LNCAP (cell line): ENCODE results near the gene TUBG2.

Experiments
- TF ChIP-seq, protein P1 (sequence below): fragments of 450-650 bp; IDR thresholded peaks from 2 replicates; pipeline ENCODE4 v1.5.1; 2017; ENCODE audit warnings: mild to moderate bottlenecking

The TUBG2 gene

DNA sequence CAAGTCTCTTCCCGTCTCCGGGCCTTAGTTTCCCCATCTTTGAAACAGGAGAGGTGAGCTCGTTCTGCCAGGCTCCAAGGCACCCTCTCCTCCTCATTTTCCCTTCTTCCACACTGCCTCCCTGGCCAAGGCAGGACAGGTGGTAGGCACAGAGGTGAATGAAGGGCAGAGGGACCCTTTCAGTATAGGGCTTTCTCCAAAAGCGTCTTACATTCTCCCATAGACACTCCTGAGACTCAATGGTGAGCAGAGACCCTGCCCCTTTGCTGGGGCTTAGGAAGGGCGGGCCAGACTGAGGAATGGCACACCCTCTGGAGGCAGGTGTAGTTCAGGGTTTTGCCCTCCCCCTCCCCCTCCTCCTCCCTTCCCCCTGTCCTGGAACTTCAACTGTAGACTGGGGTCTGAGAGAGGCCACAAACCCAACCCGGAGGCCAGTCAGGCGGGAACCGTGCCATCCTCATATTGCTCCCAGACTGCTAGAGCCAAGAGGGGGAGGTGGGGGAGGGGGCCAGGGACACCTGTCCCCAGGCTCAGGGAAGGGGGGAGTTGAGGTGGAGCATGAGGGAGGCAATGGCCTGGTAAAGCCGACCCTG is 15.8 kb downstream of the TUBG2 start:
- TF ChIP-seq, protein P1, sequence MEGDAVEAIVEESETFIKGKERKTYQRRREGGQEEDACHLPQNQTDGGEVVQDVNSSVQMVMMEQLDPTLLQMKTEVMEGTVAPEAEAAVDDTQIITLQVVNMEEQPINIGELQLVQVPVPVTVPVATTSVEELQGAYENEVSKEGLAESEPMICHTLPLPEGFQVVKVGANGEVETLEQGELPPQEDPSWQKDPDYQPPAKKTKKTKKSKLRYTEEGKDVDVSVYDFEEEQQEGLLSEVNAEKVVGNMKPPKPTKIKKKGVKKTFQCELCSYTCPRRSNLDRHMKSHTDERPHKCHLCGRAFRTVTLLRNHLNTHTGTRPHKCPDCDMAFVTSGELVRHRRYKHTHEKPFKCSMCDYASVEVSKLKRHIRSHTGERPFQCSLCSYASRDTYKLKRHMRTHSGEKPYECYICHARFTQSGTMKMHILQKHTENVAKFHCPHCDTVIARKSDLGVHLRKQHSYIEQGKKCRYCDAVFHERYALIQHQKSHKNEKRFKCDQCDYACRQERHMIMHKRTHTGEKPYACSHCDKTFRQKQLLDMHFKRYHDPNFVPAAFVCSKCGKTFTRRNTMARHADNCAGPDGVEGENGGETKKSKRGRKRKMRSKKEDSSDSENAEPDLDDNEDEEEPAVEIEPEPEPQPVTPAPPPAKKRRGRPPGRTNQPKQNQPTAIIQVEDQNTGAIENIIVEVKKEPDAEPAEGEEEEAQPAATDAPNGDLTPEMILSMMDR: no peak

DNA sequence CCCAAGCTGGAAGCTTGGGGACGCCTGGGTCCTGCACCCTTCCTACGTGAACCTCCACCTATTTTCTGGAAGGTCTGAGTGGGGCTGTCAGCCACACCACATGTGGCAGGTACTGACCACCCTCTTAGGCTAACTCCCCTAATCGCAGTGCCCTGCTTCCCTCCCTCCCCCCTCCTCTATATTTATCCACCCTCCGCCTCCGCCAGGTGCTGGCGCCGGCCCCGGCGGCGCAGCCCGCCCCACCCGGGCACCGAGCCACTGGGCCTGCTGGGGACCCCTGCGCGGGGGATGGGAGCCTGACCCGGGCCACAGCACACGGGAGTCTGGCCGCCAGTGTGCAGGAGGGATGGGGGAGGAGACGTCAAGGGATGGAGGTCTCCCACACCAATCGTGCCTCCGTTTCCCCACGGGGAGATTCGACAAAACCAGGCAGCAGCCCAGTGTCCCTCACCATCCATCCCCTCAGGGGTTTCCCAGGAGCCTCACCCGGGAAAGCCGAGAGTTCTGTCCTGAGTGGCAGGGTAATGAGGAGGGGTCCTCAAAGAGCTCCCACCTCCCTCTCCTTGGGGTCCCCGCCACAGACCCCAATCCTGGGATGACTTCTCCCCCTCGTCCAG is 16.4 kb downstream of the TUBG2 start:
- TF ChIP-seq, protein P1: no peak

DNA sequence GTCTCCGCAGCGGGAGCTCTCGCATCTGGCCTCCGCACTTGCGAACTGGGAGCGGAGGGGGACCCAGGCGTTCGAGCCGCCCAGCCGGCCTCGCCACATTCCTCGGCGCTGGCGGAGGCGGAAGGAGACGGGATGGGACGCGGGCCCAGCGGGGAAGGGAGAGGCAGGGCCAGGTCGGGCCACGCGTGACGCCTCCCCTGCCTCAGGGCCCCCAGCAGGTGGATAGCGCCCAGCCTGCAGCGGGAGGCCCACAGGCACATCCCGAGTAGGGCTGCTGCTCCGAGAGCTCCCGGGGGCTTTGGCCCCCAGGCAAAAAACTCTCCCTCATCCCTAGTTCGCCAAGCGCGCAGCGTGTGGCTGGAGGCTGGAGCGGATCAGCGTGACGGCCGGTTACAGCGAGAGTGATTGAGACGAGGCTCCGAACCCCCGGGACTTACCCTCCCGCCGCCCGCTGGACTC is 16.9 kb downstream of the TUBG2 start:
- TF ChIP-seq, protein P1: no peak

DNA sequence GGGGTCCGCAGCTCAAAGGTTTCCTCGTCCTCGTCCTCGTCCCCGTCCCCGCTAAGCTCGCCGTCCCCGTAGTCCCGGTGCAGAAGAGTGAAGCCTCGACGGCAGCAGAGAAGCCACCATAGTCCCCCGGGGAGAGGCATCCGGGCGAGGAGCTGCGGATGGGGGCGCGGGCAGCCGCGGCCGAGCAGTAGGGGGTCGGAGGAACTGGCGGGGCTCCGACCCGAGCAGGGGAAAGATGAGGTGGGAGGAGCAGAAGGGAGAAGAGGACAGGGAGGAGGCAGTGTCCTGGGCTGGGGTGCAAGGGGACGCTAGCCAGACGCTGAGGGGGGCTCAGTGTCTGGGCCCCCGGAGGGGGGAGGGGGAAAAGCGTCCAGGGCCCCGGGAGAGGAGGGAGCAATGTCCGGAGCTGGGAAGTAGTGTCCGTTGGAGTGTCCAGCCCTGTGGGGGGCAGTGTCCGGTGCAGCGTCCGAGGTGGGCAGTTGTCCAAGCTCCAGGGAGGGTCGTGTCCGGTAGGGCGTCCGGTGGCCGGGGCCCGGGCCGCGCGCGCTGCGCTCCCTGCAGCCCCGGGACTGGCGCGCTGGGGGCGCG is 17.4 kb downstream of the TUBG2 start, which contains the start of gene PLEKHH3:
PLEKHH3 (minus strand) TSS at position 571 of the 588 bp plus-strand sequence; CDS start at position 140, 431 bp downstream.
- TF ChIP-seq, protein P1: no peak

DNA sequence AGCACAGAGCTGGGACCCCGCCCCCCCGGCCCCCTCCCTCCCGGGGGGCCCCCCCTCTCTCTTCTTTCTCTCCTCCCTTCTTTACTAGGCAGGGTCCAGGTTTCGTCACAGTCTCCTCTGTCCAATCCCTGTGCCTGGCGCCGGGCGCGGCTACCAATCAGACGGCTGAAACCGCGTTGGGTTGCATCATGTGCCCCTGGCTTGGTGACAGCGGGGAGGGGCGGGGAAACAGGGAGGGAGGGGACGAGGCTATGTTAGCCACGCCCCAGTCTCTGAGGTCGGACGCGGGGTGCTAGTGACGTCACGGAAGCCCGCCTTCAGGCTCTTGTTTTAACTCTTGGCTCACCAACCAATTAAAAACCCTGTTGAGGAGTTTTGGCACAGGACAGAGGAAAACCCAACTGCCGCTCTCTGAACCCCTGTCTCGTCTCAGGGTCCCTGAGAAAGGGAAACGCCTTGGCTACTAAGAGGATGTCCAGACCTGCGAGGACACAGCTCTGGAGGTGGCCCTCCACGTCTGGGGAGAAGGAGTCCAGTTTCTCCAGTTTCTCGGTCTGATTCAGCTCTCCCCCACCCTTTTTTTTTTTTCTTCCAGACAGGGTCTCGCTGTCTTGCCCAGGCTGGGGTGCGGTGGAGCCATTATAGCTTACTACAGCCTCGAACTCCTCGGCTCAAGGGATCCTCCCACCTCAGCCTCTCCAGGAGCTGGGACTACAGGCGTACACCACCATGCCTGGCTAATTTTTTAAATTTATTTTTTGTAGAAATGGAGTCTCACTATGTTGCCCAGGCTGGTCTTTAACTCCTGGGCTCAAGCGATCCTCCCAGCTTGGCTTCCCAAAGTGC is 18.2 kb downstream of the TUBG2 start:
- TF ChIP-seq, protein P1: no peak

DNA sequence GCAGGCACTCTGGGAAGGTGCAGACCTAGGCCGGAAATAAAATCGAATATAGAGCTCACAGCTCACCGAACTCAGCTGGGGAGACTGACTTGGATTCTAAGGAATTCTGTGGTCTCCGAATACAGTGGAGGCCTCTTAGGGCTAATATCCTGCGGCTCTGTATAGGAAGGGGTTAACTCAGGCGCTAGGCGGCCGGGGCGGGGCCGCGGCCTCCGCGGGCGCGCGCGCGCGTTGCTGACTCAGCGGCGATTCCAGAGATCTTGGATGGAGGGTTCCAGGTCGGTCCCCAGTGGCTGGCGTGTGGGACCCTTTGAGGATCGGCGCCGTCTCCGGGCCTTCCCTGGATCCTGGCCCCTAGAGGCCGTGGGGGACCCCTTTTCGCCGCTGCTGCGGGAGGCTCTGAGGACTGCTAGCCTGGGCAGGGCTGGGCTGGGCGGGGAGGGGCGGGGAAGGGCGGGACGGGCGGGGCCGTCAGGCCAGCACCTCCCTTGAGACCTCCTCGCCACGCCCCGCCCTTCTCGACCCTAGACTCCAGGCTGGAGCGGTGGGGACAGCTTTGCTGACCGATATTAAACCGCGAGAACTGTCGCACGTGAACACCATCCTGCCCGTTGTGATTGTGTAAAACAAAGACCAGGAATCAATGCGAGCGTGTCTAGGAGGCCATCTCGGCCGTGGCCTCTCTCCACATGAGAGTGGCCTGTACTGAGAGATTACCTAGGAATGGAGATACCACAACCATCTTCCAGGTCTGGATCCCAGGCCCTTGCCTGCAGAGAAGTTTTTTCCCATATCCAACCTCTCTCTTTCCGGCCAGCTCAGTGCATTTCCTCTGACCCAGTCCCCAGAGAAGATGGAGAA is 19.1 kb downstream of the TUBG2 start:
- TF ChIP-seq, protein P1: no peak
